IMR-90 (cell line): ENCODE measurements around the gene PCBP3. TPM values are rescaled to one million over a fixed set of nuclear protein-coding genes. Genes with fewer than 3 reads are reported as not detected.
A peak's percentile ranks its signal among the peaks of the same experiment; 100 is the strongest.

Experiments used
- ATAC-seq: fragments of 200-7000 bp; cut with Tn5 transposase; 2 replicates; pipeline ENCODE4 v1.9.1; 2020; ENCODE audit warnings: low read depth, mild to moderate bottlenecking, moderate library complexity
- BruUV-seq: library from RNA; stranded (reverse); fragments of 400-500 nt; replicated peaks from 2 replicates; lab custom pipeline; 2021; lab: Mats Ljungman, UMichigan
- CTCF ChIA-PET: fragments of 300-600 bp; formaldehyde crosslinking; extraction: SDS; loops from one replicate; lab custom pipeline; 2021; ENCODE audit warnings: antibody characterized with exemption; lab: Yijun Ruan, JAX
- POLR2A ChIA-PET: fragments of 300-600 bp; sonication (Branson Sonifier 250); formaldehyde crosslinking; loops from one replicate; lab custom pipeline; 2022; ENCODE audit warnings: antibody characterized with exemption; ENCODE audit not compliant: unreplicated experiment; lab: Charles Lee
- DNase-seq: peaks from one replicate; pipeline ENCODE4 v3.0.0; 2013
- H2AFZ ChIP-seq: replicated peaks from 2 replicates; pipeline ENCODE3; 2013; ENCODE audit warnings: low read length, mild to moderate bottlenecking; ENCODE audit not compliant: poor library complexity
- H2AK5ac ChIP-seq: 2 replicates; pipeline ENCODE4 v1.6.1; 2013; ENCODE audit warnings: low read depth, low read length, inconsistent platforms
- H2AK9ac ChIP-seq: replicated peaks from 2 replicates; pipeline ENCODE3; 2013; ENCODE audit warnings: mild to moderate bottlenecking, low read depth, low read length, moderate library complexity; ENCODE audit not compliant: poor library complexity
- H2BK120ac ChIP-seq: 2 replicates; pipeline ENCODE4 v1.6.1; 2013; ENCODE audit warnings: low read depth, low read length, inconsistent platforms
- H2BK15ac ChIP-seq: 3 replicates; pipeline ENCODE4 v1.6.1; 2013; ENCODE audit warnings: low read depth, low read length, inconsistent platforms
- H2BK20ac ChIP-seq: 2 replicates; pipeline ENCODE4 v1.6.1; 2013; ENCODE audit warnings: low read depth, mild to moderate bottlenecking, inconsistent platforms, low read length, moderate library complexity
- H2BK5ac ChIP-seq: 2 replicates; pipeline ENCODE4 v1.6.1; 2013; ENCODE audit warnings: mild to moderate bottlenecking, low read depth, low read length, inconsistent platforms; ENCODE audit not compliant: poor library complexity, severe bottlenecking
- H3K14ac ChIP-seq: replicated peaks from 2 replicates; pipeline ENCODE4 v1.6.1; 2013; ENCODE audit warnings: low read depth, low read length, inconsistent platforms
- H3K18ac ChIP-seq: 2 replicates; pipeline ENCODE4 v1.6.1; 2013; ENCODE audit warnings: low read depth, low read length, control low read depth
- H3K23ac ChIP-seq: 2 replicates; pipeline ENCODE4 v1.6.1; 2013; ENCODE audit warnings: low read depth, low read length, inconsistent platforms
- H3K27ac ChIP-seq: 2 replicates; pipeline ENCODE4 v1.5.1; 2013; ENCODE audit warnings: mild to moderate bottlenecking, control low read depth, low read length; ENCODE audit not compliant: insufficient read depth
- H3K27me3 ChIP-seq: 2 replicates; pipeline ENCODE4 v1.6.1; 2013; ENCODE audit warnings: low read length; ENCODE audit not compliant: control insufficient read depth, insufficient read depth
- H3K36me3 ChIP-seq: 2 replicates; pipeline ENCODE4 v1.6.1; 2013; ENCODE audit warnings: low read length, mixed read lengths; ENCODE audit not compliant: control insufficient read depth, insufficient read depth
- H3K4ac ChIP-seq: 2 replicates; pipeline ENCODE4 v1.6.1; 2013; ENCODE audit warnings: low read depth, low read length, inconsistent platforms
- H3K4me1 ChIP-seq: 2 replicates; pipeline ENCODE4 v1.6.1; 2013; ENCODE audit warnings: low read length, mixed read lengths; ENCODE audit not compliant: control insufficient read depth, insufficient read depth
- H3K4me2 ChIP-seq: 2 replicates; pipeline ENCODE4 v1.6.1; 2013; ENCODE audit warnings: low read depth, mild to moderate bottlenecking, control low read depth, low read length, moderate library complexity
- H3K4me3 ChIP-seq: 2 replicates; pipeline ENCODE4 v1.5.1; 2013; ENCODE audit warnings: low read depth, mild to moderate bottlenecking, control low read depth, low read length, moderate library complexity; ENCODE audit not compliant: insufficient read depth
- H3K56ac ChIP-seq: 2 replicates; pipeline ENCODE4 v1.6.1; 2013; ENCODE audit warnings: low read length, inconsistent platforms; ENCODE audit not compliant: insufficient read depth; ENCODE audit errors: extremely low read depth
- H3K79me1 ChIP-seq, 2 experiments: 2 replicates each; pipeline ENCODE4 v1.6.1; 2013; ENCODE audit warnings: low read length in 2 of 2, inconsistent platforms in 1 of 2, low read depth in 1 of 2
- H3K9ac ChIP-seq: 2 replicates; pipeline ENCODE4 v1.6.1; 2013; ENCODE audit warnings: low read depth, low read length, control low read depth
- H3K9me1 ChIP-seq: 2 replicates; pipeline ENCODE4 v1.6.1; 2013; ENCODE audit warnings: low read length, inconsistent platforms; ENCODE audit not compliant: insufficient read depth
- H3K9me3 ChIP-seq: 2 replicates; pipeline ENCODE4 v1.6.1; 2013; ENCODE audit warnings: low read length; ENCODE audit not compliant: control insufficient read depth, insufficient read depth
- H4K20me1 ChIP-seq: 2 replicates; pipeline ENCODE4 v1.6.1; 2013; ENCODE audit warnings: low read length, inconsistent platforms; ENCODE audit not compliant: insufficient read depth
- H4K5ac ChIP-seq: 2 replicates; pipeline ENCODE4 v1.6.1; 2013; ENCODE audit warnings: mild to moderate bottlenecking, low read depth, low read length, control low read depth
- H4K8ac ChIP-seq, 2 experiments: 2 replicates each; pipeline ENCODE4 v1.6.1; 2013; ENCODE audit warnings: low read depth in 2 of 2, low read length in 2 of 2, control low read depth in 1 of 2, inconsistent platforms in 1 of 2
- H4K91ac ChIP-seq: 2 replicates; pipeline ENCODE4 v1.6.1; 2013; ENCODE audit warnings: low read depth, low read length, inconsistent platforms; ENCODE audit not compliant: insufficient read depth
- BHLHE40 ChIP-seq: fragments of 150-350 bp; IDR thresholded peaks from 2 replicates; pipeline ENCODE4 v1.6.1; 2016; ENCODE audit warnings: mild to moderate bottlenecking, low read depth, low read length
- CEBPB ChIP-seq: IDR thresholded peaks from 2 replicates; pipeline ENCODE4 v1.6.1; 2012; ENCODE audit warnings: low read depth, low read length, improper control_type of control experiment
- CHD1 ChIP-seq: IDR thresholded peaks from 2 replicates; pipeline ENCODE4 v1.6.1; 2012; ENCODE audit warnings: low read depth, low read length, improper control_type of control experiment
- CTCF ChIP-seq: conservative IDR thresholded peaks from 2 replicates; pipeline ENCODE4 v1.5.1; 2012; ENCODE audit warnings: mild to moderate bottlenecking, low read depth, low read length, improper control_type of control experiment
- ELK1 ChIP-seq: fragments of 150-350 bp; IDR thresholded peaks from 2 replicates; pipeline ENCODE4 v1.6.1; 2016; ENCODE audit warnings: low read depth, mild to moderate bottlenecking, low read length, moderate library complexity, borderline replicate concordance
- FOS ChIP-seq: fragments of 150-350 bp; IDR thresholded peaks from 2 replicates; pipeline ENCODE4 v1.6.1; 2016; ENCODE audit warnings: low read depth, low read length
- MAFK ChIP-seq: IDR thresholded peaks from 2 replicates; pipeline ENCODE4 v1.6.1; 2012; ENCODE audit warnings: low read depth, low read length, improper control_type of control experiment
- MXI1 ChIP-seq: IDR thresholded peaks from 2 replicates; pipeline ENCODE4 v1.6.1; 2012; ENCODE audit warnings: low read depth, mild to moderate bottlenecking, low read length, moderate library complexity, borderline replicate concordance
- NFE2L2 ChIP-seq: fragments of 150-350 bp; IDR thresholded peaks from 2 replicates; pipeline ENCODE4 v1.6.1; 2016; ENCODE audit warnings: low read depth, mild to moderate bottlenecking, low read length
- RAD21 ChIP-seq: IDR thresholded peaks from 2 replicates; pipeline ENCODE4 v1.6.1; 2012; ENCODE audit warnings: low read length, improper control_type of control experiment
- RCOR1 ChIP-seq: IDR thresholded peaks from 2 replicates; pipeline ENCODE4 v1.6.1; 2012; ENCODE audit warnings: mild to moderate bottlenecking, low read length, improper control_type of control experiment; ENCODE audit not compliant: insufficient replicate concordance
- SMC3 ChIP-seq: fragments of 150-350 bp; IDR thresholded peaks from 2 replicates; pipeline ENCODE4 v1.6.1; 2016; ENCODE audit warnings: low read depth, mild to moderate bottlenecking, antibody characterized with exemption, low read length, moderate library complexity
- USF2 ChIP-seq: fragments of 150-350 bp; IDR thresholded peaks from 2 replicates; pipeline ENCODE4 v1.6.1; 2017; ENCODE audit warnings: mild to moderate bottlenecking, antibody characterized with exemption, low read length, low read depth
- WGBS, 2 experiments: methylation state at CpG; one replicate each; pipeline versions ENCODE4 v1.1.5 to v1.1.7; 2013; ENCODE audit warnings: missing lambda C conversion rate in 2 of 2; ENCODE audit not compliant: insufficient read length in 1 of 2; ENCODE audit errors: extremely low coverage in 2 of 2; 5-methylcytosine and 5-hydroxymethylcytosine counted together
- dilution Hi-C: fragments of 300-500 bp; cut with HindIII; formaldehyde crosslinking; loops from one replicate; pipeline ENCODE4 v1.14.3; 2018; ENCODE audit warnings: low sequenced_read_pairs; ENCODE audit not compliant: unreplicated experiment
- in situ Hi-C: fragments of 300-500 bp; cut with MboI; formaldehyde crosslinking; loops from 3 replicates; pipeline ENCODE4 v1.14.3; 2019; ENCODE audit warnings: low sequenced_read_pairs, inconsistent platforms, mixed read lengths
- intact Hi-C: fragments of 100-400 bp; cut with micrococcal nuclease; formaldehyde crosslinking; loops from 2 replicates; pipeline ENCODE4 v1.10.0; 2022
- polyA plus RNA-seq, 3 experiments: library from polyadenylated mRNA; depleted of rRNA; stranded (reverse); fragments of >200 nt; gene quantifications; 2 replicates each; pipeline ENCODE4 v1.2.3, GENCODE V29; 2012; ENCODE audit warnings: low replicate concordance in 1 of 3
- total RNA-seq: library from RNA; depleted of rRNA; stranded (reverse); fragments of >200 nt; gene quantifications from 2 replicates; pipeline ENCODE4 v1.2.3, GENCODE V29; 2012

The PCBP3 gene
- total and polyA plus RNA-seq, 2 of the 4 experiments (the other 2 are of a cell fraction): 2.9 to 3.9 TPM

- in situ Hi-C loops: no loop called here
- DNase-seq: peak; percentile 12
Measured at GRCh38 chr21:45839274-45839673, 195.7 kb downstream of the PCBP3 start.

More at GRCh38 chr21:45839274-45839673, 195.7 kb downstream of the PCBP3 start:
- peak overlapping the region; percentile 80; the same call in 1 of the 2 replicates for H3K18ac ChIP-seq
- no peak overlapping the region for H3K4me3 ChIP-seq
- peaks cover 12% of the 10 kb centered on the region for H3K9me1 ChIP-seq
- H2BK15ac ChIP-seq: peak overlapping the region; percentile 68; the same call in 1 of the 3 replicates
- H4K5ac ChIP-seq: peak overlapping the region; percentile 52; the same call in 1 of the 2 replicates
- no peak overlapping the region for H2AFZ ChIP-seq
- BruUV-seq: no TSS peak
- no CpG with 5 or more reads among the region's 3 CpGs for WGBS, 2 experiments
- peak overlapping the region in 1 of 2 experiments; percentile 49; a peak in 1 of 4 replicates for H4K8ac ChIP-seq
- dilution Hi-C loops: no loop called here
- H3K36me3 ChIP-seq: no peaks in the 10 kb centered on the region
- no peak overlapping the region for H3K27ac ChIP-seq
- H3K14ac ChIP-seq: no peak overlapping the region; the same call in 1 of the 2 replicates
- peak overlapping the region; percentile 28 for H2BK5ac ChIP-seq
- H3K9me3 ChIP-seq: peaks cover 10% of the 10 kb centered on the region
- H3K4ac ChIP-seq: no peak overlapping the region
- peaks cover 12% of the 10 kb centered on the region for H3K4me1 ChIP-seq
- H2BK20ac ChIP-seq: no peak overlapping the region; the same call in 1 of the 2 replicates
- H4K20me1 ChIP-seq: no peaks in the 10 kb centered on the region
- ChIA-PET CTCF (interaction anchor here (1.1 kb wide), 1 partner anchor 13 kb away, joined by 5 read pairs; no protein-coding TSS in a partner anchor), POLR2A (no interaction called here)
- no peak overlapping the region; the same call in 1 of the 2 replicates for H3K4me2 ChIP-seq
- intact Hi-C loops: loop anchor here (5.0 kb wide), 1 partner anchor 83 kb away; no protein-coding TSS in a partner anchor
- H2AK9ac ChIP-seq: no peak overlapping the region
- H2AK5ac ChIP-seq: peak overlapping the region; percentile 93; the same call in 1 of the 2 replicates
- H3K9ac ChIP-seq: no peak overlapping the region
- ATAC-seq: no peak
- H2BK120ac ChIP-seq: peak overlapping the region; percentile 71; the same call in 1 of the 2 replicates
- no peak overlapping the region for H3K23ac ChIP-seq
- TF ChIP-seq MAFK: no peak
- no peak for TF ChIP-seq BHLHE40
- TF ChIP-seq FOS: no peak
- no peak for TF ChIP-seq MXI1
- TF ChIP-seq USF2: no peak
- TF ChIP-seq CTCF: no peak
- TF ChIP-seq NFE2L2: no peak
- no peak for TF ChIP-seq ELK1
- TF ChIP-seq RCOR1: no peak
- TF ChIP-seq SMC3: no peak
- no peak for TF ChIP-seq RAD21
- TF ChIP-seq CHD1: no peak
- TF ChIP-seq CEBPB: no peak
- no peak overlapping the region for H3K56ac ChIP-seq
- no peaks in the 10 kb centered on the region for H3K79me1 ChIP-seq
- H3K27me3 ChIP-seq: no peaks in the 10 kb centered on the region
- H4K91ac ChIP-seq: 0 out of 2 replicates have a peak overlapping the region, but pooled peaks have one; percentile 34
